Endothelial cell (in vitro differentiated cells): ENCODE measurements around the gene RRBP1. TPM values are rescaled to one million over a fixed set of nuclear protein-coding genes. Genes with fewer than 3 reads are reported as not detected.

Source experiments
- DNase-seq: peaks from one replicate; pipeline ENCODE4 v3.0.0; 2021; ENCODE audit warnings: low spot score
- H3K27ac Mint-ChIP-seq: one replicate; pipeline ENCODE4 v1.8.0; 2021; ENCODE audit warnings: mixed read lengths, inconsistent platforms; ENCODE audit not compliant: unreplicated experiment
- H3K27me3 Mint-ChIP-seq: one replicate; pipeline ENCODE4 v1.8.0; 2021; ENCODE audit warnings: mild to moderate bottlenecking, moderate library complexity, mixed read lengths, inconsistent platforms; ENCODE audit not compliant: unreplicated experiment
- H3K36me3 Mint-ChIP-seq: one replicate; pipeline ENCODE4 v1.8.0; 2021; ENCODE audit warnings: mild to moderate bottlenecking, low read depth, mixed read lengths, inconsistent platforms; ENCODE audit not compliant: unreplicated experiment
- H3K4me1 Mint-ChIP-seq: one replicate; pipeline ENCODE4 v1.8.0; 2021; ENCODE audit warnings: mild to moderate bottlenecking, mixed read lengths, inconsistent platforms; ENCODE audit not compliant: unreplicated experiment
- H3K4me3 Mint-ChIP-seq: one replicate; pipeline ENCODE4 v1.8.0; 2021; ENCODE audit warnings: mild to moderate bottlenecking, mixed read lengths, inconsistent platforms; ENCODE audit not compliant: unreplicated experiment
- H3K9me3 Mint-ChIP-seq: one replicate; pipeline ENCODE4 v1.8.0; 2021; ENCODE audit warnings: mixed read lengths, inconsistent platforms; ENCODE audit not compliant: unreplicated experiment
- CTCF ChIP-seq: fragments of 200-600 bp; sonication (generic); IDR thresholded peaks from one replicate; pipeline ENCODE4 v1.5.0; 2021; ENCODE audit warnings: antibody characterized with exemption; ENCODE audit not compliant: unreplicated experiment
- total RNA-seq: library from RNA; stranded (reverse); fragmentation: NEBNext Ultra II Directional; extraction: Animal tissue kit (Norgen Biotek cat#: 25700); gene quantifications from one replicate; pipeline ENCODE4 v1.2.1, GENCODE V29; 2021; ENCODE audit not compliant: unreplicated experiment

The RRBP1 gene
- total RNA-seq, 1 donor from 2014 or later, result 179 TPM

GRCh38 chr20:17653835-17654648 is 28.0 kb downstream of the RRBP1 start:
- TF ChIP-seq CTCF, result no peak
- Mint-ChIP-seq H3K4me3 (no peak overlapping the region), H3K27ac (peak overlapping the region; percentile 42), H3K9me3 (no peaks in the 10 kb centered on the region), H3K27me3 (no peaks in the 10 kb centered on the region), H3K36me3 (peaks cover 30% of the 10 kb centered on the region), H3K4me1 (peaks cover 6% of the 10 kb centered on the region)
- no peak for DNase-seq

DNA sequence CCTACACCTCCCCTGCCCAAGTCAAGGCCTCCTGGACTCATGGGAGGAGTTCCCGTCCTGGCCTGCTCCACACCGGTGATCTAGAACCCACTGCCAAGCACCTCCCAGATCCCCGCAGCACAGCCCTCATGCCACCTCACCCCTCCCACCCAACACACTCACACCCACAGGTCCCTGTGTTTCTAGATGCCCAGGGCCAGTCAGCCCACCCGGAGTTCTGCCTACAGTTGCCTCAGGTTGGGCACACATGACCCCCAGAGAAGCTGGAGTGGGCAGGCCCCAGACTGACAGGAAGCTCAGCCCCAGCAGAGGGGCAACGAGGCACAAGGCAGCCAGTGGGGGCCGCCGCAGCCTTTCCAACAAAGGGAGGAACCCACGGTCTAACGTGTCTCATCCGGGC is 29.6 kb downstream of the RRBP1 start:
- peaks cover 2% of the 10 kb centered on the region for H3K4me1 Mint-ChIP-seq
- H3K4me3 Mint-ChIP-seq, result no peak overlapping the region
- H3K36me3 Mint-ChIP-seq, result peaks cover 15% of the 10 kb centered on the region
- no peaks in the 10 kb centered on the region for H3K27me3 Mint-ChIP-seq
- H3K9me3 Mint-ChIP-seq, result no peaks in the 10 kb centered on the region
- TF ChIP-seq CTCF, result no peak
- no peak overlapping the region for H3K27ac Mint-ChIP-seq
- DNase-seq, result no peak

- Mint-ChIP-seq H3K4me1 (peaks cover 2% of the 10 kb centered on the region), H3K27me3 (no peaks in the 10 kb centered on the region), H3K9me3 (no peaks in the 10 kb centered on the region), H3K36me3 (peaks cover 13% of the 10 kb centered on the region), H3K27ac (no peak overlapping the region), H3K4me3 (no peak overlapping the region)
- TF ChIP-seq CTCF, result no peak
- no peak for DNase-seq
Measured at GRCh38 chr20:17651760-17652388, 30.2 kb downstream of the RRBP1 start.

GRCh38 chr20:17651129-17651759 is 30.8 kb downstream of the RRBP1 start:
- no peak for DNase-seq
- Mint-ChIP-seq H3K36me3 (peaks cover 7% of the 10 kb centered on the region), H3K4me3 (no peak overlapping the region), H3K4me1 (peaks cover 2% of the 10 kb centered on the region), H3K27ac (peak overlapping the region; percentile 15), H3K9me3 (no peaks in the 10 kb centered on the region), H3K27me3 (no peaks in the 10 kb centered on the region)
- TF ChIP-seq CTCF, result no peak
